ENCODE data around the gene SNX12.
A peak's percentile ranks its signal among the peaks of the same experiment; 100 is the strongest.

SNX12 gene

DNA sequence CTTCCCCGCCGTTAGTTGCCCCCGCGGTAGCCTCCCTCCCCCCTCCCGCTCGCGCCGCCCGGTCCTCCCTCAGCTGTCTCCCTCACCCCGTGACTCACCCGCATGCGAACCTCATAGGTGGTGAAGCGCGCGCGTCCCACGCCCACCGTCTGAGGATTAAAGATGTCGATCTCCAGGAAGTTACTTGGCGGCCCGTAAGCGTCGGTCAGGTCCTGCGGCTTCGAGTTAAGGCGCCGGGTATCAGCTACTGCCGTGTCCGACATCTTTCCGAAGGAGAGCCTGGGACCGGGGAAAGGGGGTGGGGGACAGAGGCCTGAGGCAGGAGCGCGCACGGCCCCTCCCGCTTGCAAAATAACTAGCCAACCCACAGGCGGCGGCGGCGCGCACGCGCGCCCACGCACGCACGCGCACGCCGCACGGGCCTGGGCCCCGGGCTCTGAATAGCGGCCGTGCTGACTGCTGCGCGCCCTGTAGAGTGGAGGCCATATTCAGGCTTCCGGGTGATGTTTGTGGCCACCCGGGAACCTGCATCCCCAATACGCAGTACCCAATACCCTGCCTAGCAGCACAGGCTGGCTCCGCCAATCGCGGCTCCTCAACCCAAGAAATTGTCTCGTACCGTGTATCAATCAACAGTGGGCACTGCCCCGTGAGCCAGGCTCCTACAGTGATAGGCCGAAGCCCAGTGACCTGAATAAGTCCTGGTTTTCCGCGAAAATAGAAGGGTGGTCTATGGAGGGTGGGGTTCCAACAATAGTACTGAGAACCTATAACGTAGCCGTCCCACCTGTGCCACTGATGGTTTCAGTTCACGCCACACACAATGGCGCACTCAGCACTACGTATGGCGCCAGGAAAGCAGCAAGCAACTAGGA lies at the start of gene SNX12:
TSS of gene SNX12 (minus strand) at position 291 of the 875 bp plus-strand sequence. CDS start at position 263, 28 bp downstream.
- peak; percentile 86 for DNase-seq

DNA sequence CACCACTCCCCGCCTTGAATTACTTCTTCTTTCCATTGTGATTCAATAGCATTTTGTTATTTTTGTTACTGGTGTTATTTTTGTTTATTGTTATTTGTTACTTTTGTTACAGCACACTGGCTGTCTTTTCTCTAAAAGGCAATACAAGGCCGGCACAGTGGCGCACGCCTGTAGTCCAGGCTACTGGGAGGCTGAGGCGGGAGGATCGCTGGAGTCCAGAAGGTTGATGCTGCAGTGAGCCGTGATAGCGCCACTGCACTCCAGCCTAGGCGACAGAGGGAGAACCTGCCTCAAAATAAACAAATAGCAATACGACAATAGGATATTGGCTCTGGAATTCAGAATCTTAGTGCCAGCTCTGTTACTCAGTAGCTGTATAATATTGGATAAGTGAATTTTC lies 49.2 kb upstream of the SNX12 start:
- DNase-seq: no peak

DNA sequence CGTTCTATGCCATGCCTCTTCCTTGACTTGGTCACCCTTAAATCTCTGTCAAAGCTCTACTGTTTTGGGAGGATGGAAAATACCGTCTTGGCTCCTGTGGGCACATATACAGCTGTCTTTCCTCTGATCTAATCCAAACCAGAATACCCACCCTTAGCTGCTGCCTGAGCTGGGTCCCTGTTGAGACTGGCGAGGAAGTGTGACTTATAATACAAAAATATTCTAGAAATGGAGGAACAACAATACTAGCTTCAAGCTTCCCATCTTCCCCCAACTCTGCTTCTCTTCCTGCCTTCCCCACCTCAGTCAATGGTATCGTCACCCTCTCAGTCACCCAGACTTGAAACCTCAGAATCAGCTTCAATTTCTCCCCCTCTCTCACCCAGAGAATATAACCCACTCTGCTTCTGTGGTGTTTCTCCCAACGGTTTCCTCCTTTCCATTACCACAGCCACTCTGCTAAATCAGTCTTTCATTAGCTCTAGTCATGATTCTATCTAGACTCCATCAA lies 43.8 kb upstream of the SNX12 start:
- no peak for DNase-seq

DNA sequence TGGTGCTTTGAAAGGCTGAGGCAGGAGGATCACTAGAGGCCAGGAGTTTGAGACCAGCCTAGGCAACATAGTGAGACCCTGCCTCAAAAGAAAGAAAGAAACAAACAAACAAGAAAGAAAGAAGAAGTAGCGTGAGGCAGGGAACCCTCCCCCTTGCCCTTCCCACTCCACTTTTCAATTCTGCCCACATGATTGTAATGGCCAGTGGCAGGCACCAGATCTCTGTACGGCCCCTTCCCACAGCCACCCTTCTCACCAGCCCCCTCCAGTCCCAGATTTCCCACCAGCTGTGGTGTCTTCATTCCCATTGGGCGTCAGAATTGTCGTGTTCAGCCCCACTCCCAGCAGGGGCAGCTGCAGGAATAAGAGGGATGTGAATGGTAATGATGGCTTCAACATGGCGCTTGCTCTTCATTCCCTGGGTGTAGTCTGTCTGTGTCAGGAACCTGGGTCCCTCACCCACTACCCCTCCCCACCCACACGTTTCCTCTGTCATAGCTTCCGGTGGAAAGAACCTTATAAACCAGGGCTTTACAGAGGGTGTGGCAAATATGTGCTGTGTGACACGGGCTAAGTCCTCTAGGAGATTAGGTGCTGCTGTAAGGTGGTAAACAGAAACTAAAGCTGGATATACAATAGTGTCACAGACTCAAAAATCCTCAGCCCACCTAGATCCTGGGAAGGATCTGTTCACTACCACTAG lies 43.2 kb upstream of the SNX12 start, which contains the start of gene IL2RG:
TSS of gene IL2RG (minus strand) at position 437 of the 703 bp plus-strand sequence. CDS start at position 399, 38 bp downstream.
- no peak for DNase-seq

DNA sequence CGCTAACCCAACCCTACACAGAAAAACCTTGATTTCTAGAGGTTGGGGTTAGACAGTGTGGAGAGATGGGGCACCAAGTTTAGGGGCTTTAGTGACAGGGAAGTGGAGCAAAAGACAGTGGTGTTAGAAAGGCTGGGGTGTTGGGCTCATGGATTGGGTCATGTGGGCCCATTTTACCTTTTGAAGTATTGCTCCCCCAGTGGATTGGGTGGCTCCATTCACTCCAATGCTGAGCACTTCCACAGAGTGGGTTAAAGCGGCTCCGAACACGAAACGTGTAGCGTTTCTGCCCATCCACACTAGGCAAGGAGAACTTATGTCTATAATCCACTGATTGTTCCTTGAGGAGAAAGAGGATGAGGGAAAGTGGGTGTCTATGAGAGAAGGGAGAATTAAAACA lies 40.9 kb upstream of the SNX12 start:
- no peak for DNase-seq

DNA sequence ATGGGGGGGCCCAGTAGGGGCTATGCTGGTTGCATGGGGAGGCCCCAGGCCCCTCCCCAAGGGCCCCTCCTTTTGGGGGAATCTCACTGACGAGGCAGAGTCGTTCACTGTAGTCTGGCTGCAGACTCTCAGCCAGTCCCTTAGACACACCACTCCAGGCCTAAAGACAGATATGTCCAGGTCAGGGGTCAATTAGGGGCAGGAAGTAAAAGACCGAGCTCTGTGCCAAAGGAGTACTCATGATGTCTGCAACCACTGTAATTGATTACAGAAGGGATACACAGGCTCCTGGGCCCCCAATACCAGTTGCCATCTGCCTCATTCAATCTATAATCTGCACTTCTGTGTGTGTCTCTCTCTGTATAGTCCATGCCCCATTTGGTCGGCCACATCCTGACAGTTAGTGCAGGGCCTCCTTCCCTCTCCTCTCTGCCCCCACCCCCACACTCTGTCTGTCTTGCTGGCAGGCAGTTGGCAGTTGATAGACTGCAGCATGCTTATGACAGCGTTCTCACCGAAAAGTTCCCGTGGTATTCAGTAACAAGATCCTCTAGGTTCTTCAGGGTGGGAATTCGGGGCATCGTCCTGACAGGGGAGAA lies 39.7 kb upstream of the SNX12 start:
- no peak for DNase-seq

DNA sequence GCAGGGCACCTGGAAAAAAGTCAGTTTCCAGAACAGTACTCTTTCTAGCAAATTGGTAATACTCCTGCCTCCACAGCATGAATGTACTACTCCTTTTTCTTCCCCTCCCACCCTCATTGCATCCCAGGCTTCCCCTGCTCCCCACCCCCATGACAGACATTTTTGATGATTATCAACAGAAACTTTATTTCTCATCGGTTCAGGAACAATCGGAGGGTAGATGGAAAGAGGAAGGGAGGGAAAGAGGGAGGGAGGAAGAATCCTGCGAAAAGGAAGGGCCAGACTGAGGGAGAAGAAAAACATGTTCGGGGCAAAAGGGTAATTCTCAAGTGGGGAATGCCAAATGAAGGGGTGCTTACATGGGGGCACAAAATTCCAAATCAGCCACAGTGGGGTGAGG lies 39.1 kb upstream of the SNX12 start:
- DNase-seq: no peak

DNA sequence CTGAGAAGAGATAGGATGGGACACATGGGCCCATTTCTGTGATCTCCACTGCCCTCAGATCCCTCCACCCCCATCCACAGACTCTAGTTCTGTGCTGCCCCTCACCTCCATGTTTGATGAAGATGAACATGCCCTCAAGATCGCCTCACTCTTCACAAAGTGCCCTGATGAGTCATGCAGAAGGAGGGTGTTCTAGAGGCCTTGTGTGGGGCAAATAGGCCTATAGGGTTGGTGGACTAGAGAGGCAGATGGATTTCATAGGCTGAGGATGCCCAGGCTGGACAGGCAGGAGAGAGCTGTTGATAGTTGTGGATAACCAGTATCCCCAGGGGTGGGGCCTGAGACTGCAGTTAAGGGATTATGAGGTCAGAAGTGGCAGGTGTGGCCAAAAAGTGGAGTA lies 38.3 kb upstream of the SNX12 start, which contains the start of gene CXorf65:
TSS of gene CXorf65 (minus strand) at position 314 of the 400 bp plus-strand sequence. CDS start at position 130, 184 bp downstream.
- DNase-seq: no peak

DNA sequence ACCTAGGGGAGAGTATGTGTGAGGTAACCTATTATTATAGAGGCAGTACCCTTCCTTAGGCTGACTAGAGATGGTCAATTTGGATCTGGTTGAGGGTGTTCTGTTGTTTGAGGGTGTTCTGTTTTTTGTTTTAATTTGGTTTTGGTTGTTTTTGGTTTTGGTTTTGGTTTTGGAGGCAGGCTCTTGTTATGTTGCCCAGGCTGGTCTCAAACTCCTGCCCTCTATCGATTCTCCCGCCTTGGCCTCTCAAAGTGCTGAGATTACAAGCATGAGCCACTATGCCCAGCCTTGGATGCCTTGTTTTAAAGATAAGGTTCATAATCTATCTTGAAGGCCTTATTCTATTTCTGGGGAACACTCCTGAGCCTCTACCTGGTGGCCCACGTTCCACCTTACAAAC lies 37.5 kb upstream of the SNX12 start:
- no peak for DNase-seq

DNA sequence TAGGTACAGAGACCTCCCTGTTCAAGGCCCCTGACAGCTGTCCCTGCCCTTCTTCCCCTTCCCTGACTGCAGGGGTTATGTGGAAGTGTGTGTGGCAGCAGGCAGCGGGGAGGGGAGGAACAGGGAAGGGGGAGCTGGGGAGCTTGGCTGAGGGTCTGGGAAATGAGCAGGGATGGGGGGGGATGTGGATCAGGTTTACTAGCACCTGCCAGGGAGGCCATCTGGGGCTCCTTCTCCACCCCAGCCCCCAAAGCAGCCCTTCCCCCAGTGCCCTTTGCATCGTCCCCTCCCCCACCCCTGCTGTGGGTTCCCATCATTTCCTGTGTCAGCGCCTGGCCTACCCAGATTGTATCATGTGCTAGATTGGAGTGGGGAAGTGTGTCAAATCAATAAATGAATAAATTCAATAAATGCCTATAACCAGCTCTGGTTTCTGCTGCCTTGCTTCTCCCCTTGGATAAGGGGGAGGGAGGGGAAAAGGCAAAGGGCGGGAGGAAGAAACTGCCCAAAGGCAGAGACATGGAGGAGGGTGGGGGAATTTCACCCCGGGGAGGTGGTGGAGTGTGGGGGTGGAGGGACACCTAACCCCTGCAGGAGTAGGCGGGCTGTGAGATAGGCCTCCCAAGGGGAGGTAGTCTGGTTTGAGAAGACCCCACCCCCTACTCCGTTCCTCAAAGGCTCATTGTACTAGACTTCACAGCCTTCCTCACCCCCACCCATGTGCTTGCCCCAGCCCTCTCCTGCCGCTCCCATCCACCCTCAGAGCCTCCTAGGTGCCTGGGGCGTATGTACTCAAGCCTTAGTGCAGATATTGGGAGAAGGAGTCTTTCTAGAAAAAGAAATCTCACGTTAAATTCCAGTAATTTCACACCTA lies 35.2 kb upstream of the SNX12 start:
- DNase-seq: peak; percentile 83

DNA sequence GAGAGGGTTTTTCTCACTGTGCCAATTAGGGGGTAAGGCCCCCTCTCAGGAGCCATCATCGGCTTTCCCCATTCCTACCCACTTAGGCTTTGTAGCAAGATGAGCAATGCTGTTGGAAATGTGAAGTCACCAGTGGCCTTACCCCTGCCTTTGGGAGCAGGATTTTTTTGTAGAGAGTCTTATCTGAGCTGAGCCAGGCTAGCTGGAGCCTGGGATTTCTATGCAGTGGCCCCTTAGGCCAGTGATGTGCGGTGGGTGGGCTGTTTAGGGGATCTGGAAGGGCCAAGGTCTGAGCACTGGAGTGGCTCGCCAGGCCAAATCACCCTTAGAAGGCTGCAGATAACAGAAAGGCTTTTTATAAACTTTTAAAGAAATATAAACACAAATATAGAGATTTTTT lies 34.2 kb upstream of the SNX12 start:
- DNase-seq: no peak

DNA sequence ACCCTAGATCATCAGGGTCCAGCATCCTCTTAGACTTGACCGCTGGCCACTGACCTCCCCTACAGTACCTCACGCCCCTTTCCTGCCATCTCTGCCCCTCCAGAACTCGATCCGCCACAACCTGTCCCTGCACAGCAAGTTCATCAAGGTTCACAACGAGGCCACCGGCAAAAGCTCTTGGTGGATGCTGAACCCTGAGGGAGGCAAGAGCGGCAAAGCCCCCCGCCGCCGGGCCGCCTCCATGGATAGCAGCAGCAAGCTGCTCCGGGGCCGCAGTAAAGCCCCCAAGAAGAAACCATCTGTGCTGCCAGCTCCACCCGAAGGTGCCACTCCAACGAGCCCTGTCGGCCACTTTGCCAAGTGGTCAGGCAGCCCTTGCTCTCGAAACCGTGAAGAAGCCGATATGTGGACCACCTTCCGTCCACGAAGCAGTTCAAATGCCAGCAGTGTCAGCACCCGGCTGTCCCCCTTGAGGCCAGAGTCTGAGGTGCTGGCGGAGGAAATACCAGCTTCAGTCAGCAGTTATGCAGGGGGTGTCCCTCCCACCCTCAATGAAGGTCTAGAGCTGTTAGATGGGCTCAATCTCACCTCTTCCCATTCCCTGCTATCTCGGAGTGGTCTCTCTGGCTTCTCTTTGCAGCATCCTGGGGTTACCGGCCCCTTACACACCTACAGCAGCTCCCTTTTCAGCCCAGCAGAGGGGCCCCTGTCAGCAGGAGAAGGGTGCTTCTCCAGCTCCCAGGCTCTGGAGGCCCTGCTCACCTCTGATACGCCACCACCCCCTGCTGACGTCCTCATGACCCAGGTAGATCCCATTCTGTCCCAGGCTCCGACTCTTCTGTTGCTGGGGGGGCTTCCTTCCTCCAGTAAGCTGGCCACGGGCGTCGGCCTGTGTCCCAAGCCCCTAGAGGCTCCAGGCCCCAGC lies 32.7 kb upstream of the SNX12 start:
- DNase-seq: no peak

DNA sequence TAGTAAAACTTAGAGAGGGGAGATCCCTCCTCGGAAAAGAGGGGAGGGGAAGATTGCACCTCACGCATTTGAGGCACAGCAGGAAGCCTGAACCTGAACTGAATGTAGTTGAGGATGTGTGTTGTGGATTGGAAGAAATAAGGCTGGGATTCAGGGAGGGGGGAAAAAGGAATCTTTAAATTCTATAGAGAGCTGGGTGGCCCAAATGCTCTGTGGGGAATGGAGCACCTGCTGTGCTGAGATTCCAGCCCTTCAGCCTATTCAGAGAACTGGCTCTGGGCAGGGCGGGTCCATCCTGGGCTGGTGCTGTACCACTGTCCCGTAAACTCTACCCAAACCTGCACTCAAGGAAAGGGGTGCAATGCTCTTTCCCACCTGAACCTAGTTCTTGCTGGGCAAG lies 31.6 kb upstream of the SNX12 start:
- no peak for DNase-seq

DNA sequence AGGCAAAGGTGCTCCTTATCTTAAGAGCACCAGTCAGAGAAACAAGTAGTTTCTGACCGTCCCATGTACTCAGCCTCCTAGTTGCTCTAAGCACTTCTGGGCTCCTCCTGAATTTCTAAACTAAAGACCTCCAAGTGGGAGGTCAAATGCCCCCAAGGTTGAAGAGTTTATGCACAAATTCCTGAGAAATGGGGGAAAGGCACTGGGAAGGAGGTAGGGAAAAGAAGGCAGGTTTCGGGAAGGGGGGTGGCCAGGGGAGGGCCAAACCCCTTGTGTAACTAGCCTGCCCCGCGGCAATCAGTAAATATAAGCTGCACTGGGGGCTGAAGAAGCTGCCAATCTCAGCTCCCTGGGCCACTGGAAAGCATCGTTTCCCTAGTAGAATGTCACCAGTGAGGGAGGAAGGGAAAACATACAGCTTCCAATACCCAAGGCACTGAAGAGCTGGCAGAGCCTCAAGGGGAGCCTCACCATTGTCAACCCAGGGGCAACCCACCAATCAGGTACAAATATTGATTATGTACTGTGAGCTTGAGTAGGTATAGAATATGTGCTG lies 30.9 kb upstream of the SNX12 start:
- no peak for DNase-seq

DNA sequence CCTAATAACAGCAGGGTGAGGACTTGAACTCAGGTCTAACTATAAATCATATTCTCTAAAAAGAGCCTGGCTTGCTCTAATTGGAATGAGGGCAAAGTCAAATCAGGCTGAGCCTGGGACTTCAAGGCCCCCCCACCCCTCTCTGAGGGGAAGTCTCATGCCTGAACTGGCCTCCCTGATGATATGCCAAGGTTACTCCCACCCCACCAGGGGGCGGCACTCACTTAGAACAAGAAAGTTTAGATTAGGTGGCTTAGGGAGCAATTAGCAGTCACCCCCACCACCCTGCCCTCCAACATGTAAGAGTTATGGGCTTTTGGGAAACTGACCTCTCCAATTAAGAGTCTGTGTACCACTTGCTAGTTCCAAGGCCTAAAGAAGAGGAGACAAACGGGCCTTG lies 30.2 kb upstream of the SNX12 start:
- no peak for DNase-seq

DNA sequence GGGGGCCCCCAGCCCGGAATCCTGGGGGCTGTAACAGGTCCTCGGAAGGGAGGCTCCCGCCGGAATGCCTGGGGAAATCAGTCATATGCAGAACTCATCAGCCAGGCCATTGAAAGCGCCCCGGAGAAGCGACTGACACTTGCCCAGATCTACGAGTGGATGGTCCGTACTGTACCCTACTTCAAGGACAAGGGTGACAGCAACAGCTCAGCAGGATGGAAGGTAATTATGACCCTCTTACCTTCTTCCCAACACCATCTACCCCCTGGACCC lies 28.6 kb upstream of the SNX12 start:
- no peak for DNase-seq

DNA sequence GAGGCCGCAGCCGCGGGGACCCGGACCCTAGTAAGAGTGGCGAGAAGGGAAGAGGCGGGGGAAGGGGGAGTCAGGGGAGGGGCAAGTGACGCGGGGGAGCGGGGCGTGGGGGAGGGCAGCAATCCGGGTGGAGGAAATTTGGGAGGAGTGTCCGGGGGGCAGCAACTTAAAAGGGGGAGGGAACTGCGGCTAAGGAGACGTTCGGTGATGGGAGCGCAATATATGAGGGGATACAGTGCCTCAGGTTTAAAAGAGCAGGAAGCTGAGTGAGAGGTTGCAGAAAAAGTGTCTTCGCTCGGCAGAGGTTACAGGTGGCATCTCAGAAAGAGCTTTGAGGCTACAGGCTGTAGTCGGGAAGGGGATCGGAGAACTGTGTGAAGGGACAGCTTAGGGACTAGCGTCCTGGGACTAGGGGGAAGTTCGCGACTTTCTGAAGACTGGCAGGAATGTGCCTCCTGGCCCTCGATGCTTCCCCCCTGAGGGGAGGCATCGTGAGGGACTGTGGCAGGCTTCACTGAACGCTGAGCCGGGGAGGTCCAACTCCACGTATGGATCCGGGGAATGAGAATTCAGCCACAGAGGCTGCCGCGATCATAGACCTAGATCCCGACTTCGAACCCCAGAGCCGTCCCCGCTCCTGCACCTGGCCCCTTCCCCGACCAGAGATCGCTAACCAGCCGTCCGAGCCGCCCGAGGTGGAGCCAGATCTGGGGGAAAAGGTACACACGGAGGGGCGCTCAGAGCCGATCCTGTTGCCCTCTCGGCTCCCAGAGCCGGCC lies 28.0 kb upstream of the SNX12 start:
- DNase-seq: peak; percentile 69

DNA sequence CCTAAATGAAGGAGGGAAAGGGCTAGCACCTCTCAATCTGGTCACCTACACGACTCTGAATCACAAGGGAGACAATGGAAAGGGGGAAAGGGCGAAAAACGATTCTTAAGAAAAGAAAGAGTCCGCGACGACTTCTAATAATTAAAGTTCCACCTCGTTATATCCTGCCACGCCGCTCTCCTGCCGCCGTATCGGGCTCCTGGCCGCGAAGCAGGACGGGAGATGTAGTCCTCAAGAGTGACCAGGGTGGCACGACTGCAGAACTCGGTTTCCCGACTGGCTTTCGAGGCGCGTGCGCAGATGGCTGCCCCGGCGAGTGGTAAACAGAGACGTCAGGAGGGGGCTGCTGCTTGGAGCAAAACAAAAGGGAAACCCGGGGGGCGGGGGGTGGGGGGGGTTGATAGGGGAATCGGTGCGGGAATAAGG lies 27.4 kb upstream of the SNX12 start, which contains the start of gene FOXO4:
TSS of gene FOXO4 (plus strand) at position 297 of the 426 bp plus-strand sequence. CDS start 678 bp downstream, outside the sequence.
- DNase-seq: peak; percentile 75

DNA sequence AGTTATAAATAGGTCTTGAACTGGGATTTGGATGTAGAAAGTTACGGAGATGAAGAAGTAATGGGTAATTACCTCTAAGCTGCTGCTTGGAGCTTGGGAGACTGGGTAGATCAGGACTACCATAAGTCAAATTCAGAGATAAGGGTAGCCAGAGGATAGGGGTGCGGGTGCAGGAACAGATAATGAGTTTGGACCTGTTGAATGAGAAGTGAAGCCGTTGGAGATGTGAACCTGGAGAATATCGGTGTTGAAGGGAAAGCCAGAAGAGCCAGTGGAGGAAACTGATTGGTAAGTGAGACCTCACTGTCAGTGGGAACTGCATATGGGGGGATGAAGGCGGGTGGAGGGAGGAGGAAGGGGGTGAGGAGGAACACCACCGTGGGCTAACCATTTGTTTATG lies 26.9 kb upstream of the SNX12 start:
- no peak for DNase-seq

DNA sequence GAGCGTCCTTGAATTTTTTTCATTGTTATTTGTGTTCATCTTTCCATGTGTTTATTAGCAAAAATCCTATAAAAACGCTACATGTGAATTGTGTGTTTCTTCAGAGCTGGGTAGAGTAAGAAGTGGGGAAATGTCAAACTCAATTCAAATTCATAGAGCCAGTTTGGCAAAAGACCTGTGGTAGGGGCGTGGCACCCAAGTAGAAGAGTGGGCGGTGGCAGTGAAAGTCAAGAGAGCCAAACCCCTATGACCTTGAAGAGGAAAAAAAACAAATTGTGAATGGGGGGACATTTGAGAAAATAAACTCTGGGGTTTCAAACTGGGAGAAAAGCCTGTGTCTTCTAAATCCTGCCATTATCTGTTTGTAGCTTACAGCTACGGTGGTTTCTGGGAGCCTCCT lies 23.1 kb upstream of the SNX12 start:
- DNase-seq: no peak
